H1 (cell line): ENCODE measurements around the gene DSP. TPM values are rescaled to one million over a fixed set of nuclear protein-coding genes. Genes with fewer than 3 reads are reported as not detected.

Experiments
- CTCF ChIA-PET: fragments of 300-600 bp; sonication (Branson Sonifier 250); formaldehyde crosslinking; loops from one replicate; lab custom pipeline; 2021; ENCODE audit not compliant: partially characterized antibody; lab: Charles Lee
- POLR2A ChIA-PET: fragments of 300-600 bp; sonication (Branson Sonifier 250); formaldehyde crosslinking; loops from one replicate; lab custom pipeline; 2021; ENCODE audit warnings: inconsistent platforms; ENCODE audit not compliant: partially characterized antibody; lab: Charles Lee
- DNase-seq, 2 experiments: peaks; one replicate each; pipeline versions ENCODE4 v3.0.0 to v3.0.0-alpha.2; 2010 to 2022; ENCODE audit warnings: low spot score in 2 of 2, low read depth in 1 of 2, mixed read lengths in 1 of 2
- FAIRE-seq: peaks from 2 replicates; lab custom pipeline; 2011; peaks lifted over from hg19 to GRCh38; lab: Jason Lieb, UNC
- H2AFZ ChIP-seq: 2 replicates; pipeline ENCODE4 v1.8.1; 2012; ENCODE audit warnings: low read length, inconsistent platforms
- H2AK5ac ChIP-seq: 2 replicates; pipeline ENCODE4 v1.6.1; 2013; ENCODE audit warnings: low read depth, low read length
- H2BK120ac ChIP-seq: replicated peaks from 2 replicates; pipeline ENCODE3; 2013; ENCODE audit warnings: low read depth, low read length, inconsistent platforms
- H2BK12ac ChIP-seq: 2 replicates; pipeline ENCODE4 v1.6.1; 2013; ENCODE audit warnings: low read depth, low read length
- H2BK15ac ChIP-seq: 2 replicates; pipeline ENCODE4 v1.6.1; 2013; ENCODE audit warnings: low read length
- H2BK20ac ChIP-seq: 2 replicates; pipeline ENCODE4 v1.6.1; 2013; ENCODE audit warnings: low read length
- H2BK5ac ChIP-seq: 2 replicates; pipeline ENCODE4 v1.6.1; 2013; ENCODE audit warnings: low read depth, low read length
- H3K14ac ChIP-seq: 2 replicates; pipeline ENCODE4 v1.6.1; 2013; ENCODE audit warnings: inconsistent platforms; ENCODE audit not compliant: insufficient read length
- H3K18ac ChIP-seq: 2 replicates; pipeline ENCODE4 v1.6.1; 2013; ENCODE audit warnings: low read length; ENCODE audit errors: extremely low read depth
- H3K23ac ChIP-seq: 2 replicates; pipeline ENCODE4 v1.6.1; 2013; ENCODE audit warnings: inconsistent platforms; ENCODE audit not compliant: insufficient read length
- H3K23me2 ChIP-seq: 2 replicates; pipeline ENCODE4 v1.6.1; 2013; ENCODE audit warnings: low read depth, low read length
- H3K27ac ChIP-seq: 2 replicates; pipeline ENCODE4 v1.6.1; 2011; ENCODE audit warnings: low read depth, low read length, inconsistent platforms
- H3K27me3 ChIP-seq, 4 experiments: replicated peaks in 1 of 4; 1 replicate in 1 of 4; 2 replicates in 3 of 4; pipeline versions ENCODE4 v1.6.1 to v1.8.1; 2011 to 2013; ENCODE audit warnings: low read length in 3 of 4, mild to moderate bottlenecking in 3 of 4, inconsistent platforms in 2 of 4, mixed read lengths in 2 of 4, moderate library complexity in 1 of 4; ENCODE audit not compliant: control insufficient read depth in 3 of 4, insufficient read depth in 3 of 4; ENCODE audit errors: extremely low read depth in 1 of 4
- H3K36me3 ChIP-seq, 4 experiments: 2 replicates each; pipeline versions ENCODE4 v1.6.1 to v1.8.1; 2011 to 2013; ENCODE audit warnings: mild to moderate bottlenecking in 4 of 4, low read length in 3 of 4, moderate library complexity in 2 of 4, control low read depth in 1 of 4, inconsistent platforms in 1 of 4; ENCODE audit not compliant: insufficient read depth in 4 of 4, control insufficient read depth in 2 of 4
- H3K4ac ChIP-seq: replicated peaks from 2 replicates; pipeline ENCODE3; 2013; ENCODE audit warnings: low read length, low read depth, mixed read lengths, inconsistent platforms; ENCODE audit not compliant: insufficient read length
- H3K4me1 ChIP-seq, 4 experiments: replicated peaks in 1 of 4; 1 replicate in 1 of 4; 2 replicates in 3 of 4; pipeline versions ENCODE4 v1.6.1 to v1.8.1; 2011 to 2013; ENCODE audit warnings: low read length in 3 of 4, inconsistent platforms in 2 of 4, mixed read lengths in 1 of 4; ENCODE audit not compliant: insufficient read depth in 4 of 4, control insufficient read depth in 3 of 4
- H3K4me2 ChIP-seq, 2 experiments: 2 replicates each; pipeline versions ENCODE4 v1.6.1 to v1.8.1; 2011 to 2013; ENCODE audit warnings: low read depth in 2 of 2, low read length in 2 of 2, control low read depth in 1 of 2, inconsistent platforms in 1 of 2, mild to moderate bottlenecking in 1 of 2; ENCODE audit not compliant: insufficient read depth in 1 of 2
- H3K4me3 ChIP-seq, 4 experiments: fragments of 200-600, 300-600 bp in 1 of 4; sonication (generic), shearing (Covaris generic), sonication (Bioruptor Twin) in 1 of 4; 2 replicates each; pipeline versions ENCODE4 v1.5.1 to v1.8.1; 2011 to 2016; ENCODE audit warnings: low read length in 4 of 4, low read depth in 3 of 4, control low read depth in 2 of 4, inconsistent platforms in 2 of 4, mild to moderate bottlenecking in 2 of 4, mixed read lengths in 1 of 4, moderate library complexity in 1 of 4; ENCODE audit not compliant: insufficient read depth in 2 of 4; ENCODE audit errors: extremely low read depth in 1 of 4
- H3K56ac ChIP-seq: replicated peaks from 2 replicates; pipeline ENCODE3; 2013; ENCODE audit warnings: low read depth, mild to moderate bottlenecking, mixed read lengths, low read length, inconsistent platforms; ENCODE audit not compliant: insufficient read length
- H3K79me1 ChIP-seq: 2 replicates; pipeline ENCODE4 v1.6.1; 2013; ENCODE audit warnings: low read depth, low read length, control low read depth
- H3K79me2 ChIP-seq, 2 experiments: 2 replicates each; pipeline versions ENCODE4 v1.6.1 to v1.8.1; 2012 to 2013; ENCODE audit warnings: low read length in 2 of 2, mild to moderate bottlenecking in 2 of 2, inconsistent platforms in 1 of 2; ENCODE audit not compliant: insufficient read depth in 2 of 2, control insufficient read depth in 1 of 2
- H3K9ac ChIP-seq, 4 experiments: replicated peaks in 1 of 4; 1 replicate in 1 of 4; 2 replicates in 3 of 4; pipeline versions ENCODE4 v1.6.1 to v1.8.1; 2011 to 2013; ENCODE audit warnings: low read depth in 3 of 4, low read length in 3 of 4, control low read depth in 2 of 4, mild to moderate bottlenecking in 2 of 4, moderate library complexity in 2 of 4, inconsistent platforms in 1 of 4; ENCODE audit errors: extremely low read depth in 1 of 4
- H3K9me3 ChIP-seq, 2 experiments: 2 replicates each; pipeline versions ENCODE4 v1.6.1 to v1.8.1; 2012 to 2013; ENCODE audit warnings: mild to moderate bottlenecking in 2 of 2, moderate library complexity in 2 of 2, control low read depth in 1 of 2, inconsistent platforms in 1 of 2, low read depth in 1 of 2, low read length in 1 of 2, mixed read lengths in 1 of 2; ENCODE audit not compliant: insufficient read depth in 2 of 2
- H4K20me1 ChIP-seq, 2 experiments: replicated peaks in 1 of 2; 2 replicates each; pipeline versions ENCODE3 to v1.8.1; 2011 to 2013; ENCODE audit warnings: inconsistent platforms in 2 of 2, low read length in 2 of 2, mild to moderate bottlenecking in 1 of 2; ENCODE audit not compliant: insufficient read depth in 2 of 2, control insufficient read depth in 1 of 2
- H4K5ac ChIP-seq: 2 replicates; pipeline ENCODE4 v1.6.1; 2013; ENCODE audit warnings: low read length, low read depth, mixed read lengths, inconsistent platforms; ENCODE audit not compliant: insufficient read length
- H4K8ac ChIP-seq: 2 replicates; pipeline ENCODE4 v1.8.0; 2013; ENCODE audit warnings: mild to moderate bottlenecking, moderate library complexity, low read length, inconsistent platforms; ENCODE audit not compliant: insufficient read depth; ENCODE audit errors: extremely low read depth
- H4K91ac ChIP-seq: replicated peaks from 2 replicates; pipeline ENCODE3; 2013; ENCODE audit warnings: low read length, mixed read lengths, inconsistent platforms; ENCODE audit not compliant: insufficient read length
- ATF2 ChIP-seq: IDR thresholded peaks from 2 replicates; pipeline ENCODE4 v1.6.1; 2012; ENCODE audit warnings: low read length, inconsistent platforms
- CBX5 ChIP-seq: fragments of 300-800, 300-1000 bp; sonication (generic); IDR thresholded peaks from 2 replicates; pipeline ENCODE4 v1.7.1; 2016; ENCODE audit warnings: antibody characterized with exemption, low read length, low read depth
- CHD1 ChIP-seq: IDR thresholded peaks from 2 replicates; pipeline ENCODE4 v1.6.1; 2012; ENCODE audit warnings: low read depth, low read length, improper control_type of control experiment
- CTBP2 ChIP-seq: IDR thresholded peaks from 2 replicates; pipeline ENCODE4 v1.7.0; 2011; ENCODE audit warnings: borderline replicate concordance, mild to moderate bottlenecking, moderate library complexity, mixed read lengths, low read length; ENCODE audit not compliant: insufficient read depth, insufficient read length
- GTF2F1 ChIP-seq: IDR thresholded peaks from 2 replicates; pipeline ENCODE4 v1.6.1; 2012; ENCODE audit warnings: low read depth, low read length, improper control_type of control experiment, borderline replicate concordance
- HDAC6 ChIP-seq: IDR thresholded peaks from one replicate; pipeline ENCODE4 v1.7.1; 2012; ENCODE audit warnings: low read depth, mild to moderate bottlenecking, inconsistent platforms, low read length, moderate library complexity
- POLR2AphosphoS5 ChIP-seq: IDR thresholded peaks from 2 replicates; pipeline ENCODE4 v1.6.1; 2011; ENCODE audit warnings: low read depth, low read length
- RXRA ChIP-seq: IDR thresholded peaks from 2 replicates; pipeline ENCODE4 v1.6.1; 2011; ENCODE audit warnings: low read depth, mild to moderate bottlenecking, low read length, moderate library complexity; ENCODE audit not compliant: insufficient read depth
- SAP30 ChIP-seq: fragments of 300-600 bp; sonication (generic); IDR thresholded peaks from 2 replicates; pipeline ENCODE4 v1.7.1; 2012; ENCODE audit warnings: low read length, moderate library complexity, mild to moderate bottlenecking, inconsistent platforms; ENCODE audit not compliant: insufficient read depth, insufficient replicate concordance
- SIN3A ChIP-seq, 2 experiments: IDR thresholded peaks in 1 of 2; conservative IDR thresholded peaks in 1 of 2; 2 replicates each; pipeline ENCODE4 v1.6.1; 2011 to 2012; ENCODE audit warnings: low read length in 2 of 2, improper control_type of control experiment in 1 of 2, low read depth in 1 of 2, mild to moderate bottlenecking in 1 of 2
- TBP ChIP-seq: IDR thresholded peaks from 2 replicates; pipeline ENCODE4 v1.6.1; 2011; ENCODE audit warnings: low read depth, low read length, improper control_type of control experiment
- TEAD4 ChIP-seq: IDR thresholded peaks from 2 replicates; pipeline ENCODE4 v1.6.1; 2012; ENCODE audit warnings: low read depth, low read length, inconsistent platforms, mixed read lengths
- WGBS, 2 experiments: shearing (Covaris generic) in 1 of 2; methylation state at CpG; one replicate each; pipeline versions ENCODE4 v1.1.6 to v1.1.7; 2013 to 2015; ENCODE audit warnings: low lambda C conversion rate in 2 of 2, mixed read lengths in 2 of 2, inconsistent platforms in 1 of 2, low coverage in 1 of 2, missing lambda C conversion rate in 1 of 2; ENCODE audit not compliant: insufficient replicate concordance in 2 of 2, insufficient coverage in 1 of 2, insufficient read length in 1 of 2; ENCODE audit errors: extremely low coverage in 1 of 2, missing lambda C conversion rate in 1 of 2; 5-methylcytosine and 5-hydroxymethylcytosine counted together
- polyA plus RNA-seq, 7 experiments: library from polyadenylated mRNA; depleted of rRNA in 3 of 7; stranded (reverse) in 5 of 7; unstranded in 2 of 7; fragments of >200 nt in 5 of 7; fragments of 200-250 nt in 2 of 7; gene quantifications; 1 replicate in 5 of 7; 2 replicates in 1 of 7; 4 replicates in 1 of 7; pipeline versions ENCODE4 v1.2.1 to v1.2.3, GENCODE V29; 2011 to 2013; ENCODE audit warnings: missing spikeins in 2 of 7, mixed read lengths in 2 of 7
- total RNA-seq: library from RNA; stranded (reverse); fragmentation: NEBNext Ultra II Directional; extraction: Animal tissue kit (Norgen Biotek cat#: 25700); gene quantifications from 2 replicates; pipeline ENCODE4 v1.2.1, GENCODE V29; 2021

Gene DSP
- total and polyA plus RNA-seq, 2 of the 8 experiments (the other 6 are each of a cell fraction or from before 2014, with no cell fraction given), result 14.3 to 48.5 TPM

GRCh38 chr6:7628479-7628878, 87.0 kb downstream of the DSP start:
- Histone ChIP-seq H2BK15ac (no peak overlapping the region), H4K5ac (no peak overlapping the region), H2AK5ac (no peak overlapping the region), H3K18ac (no peak overlapping the region), H3K56ac (no peak overlapping the region), H2AFZ (no peak overlapping the region), H3K4ac (no peak overlapping the region), H3K4me3 (no peak overlapping the region), H3K79me2 (no peaks in the 10 kb centered on the region), H3K27me3 (peaks cover 0 to 2% (median 0%) of the 10 kb centered on the region in 4 experiments; a peak in 1 of 7 replicates), H2BK12ac (no peak overlapping the region), H4K91ac (no peak overlapping the region), H3K23me2 (no peaks in the 10 kb centered on the region; the same call in 1 of the 2 replicates), H4K20me1 (no peaks in the 10 kb centered on the region), H3K4me2 (no peak overlapping the region), H3K9ac (no peak overlapping the region), H2BK5ac (no peak overlapping the region), H3K36me3 (no peaks in the 10 kb centered on the region), H2BK120ac (no peak overlapping the region), H3K4me1 (peaks cover 0 to 5% (median 0%) of the 10 kb centered on the region in 4 experiments; a peak in 2 of 7 replicates), H3K27ac (no peak overlapping the region), H2BK20ac (no peak overlapping the region), H3K9me3 (no peaks in the 10 kb centered on the region), H4K8ac (no peak overlapping the region), H3K79me1 (no peaks in the 10 kb centered on the region), H3K14ac (no peak overlapping the region), H3K23ac (no peak overlapping the region)
- ChIA-PET CTCF (interaction anchor here (0.8 to 5.6 kb wide), 2 partner anchors 10 to 14 kb away, joined by 4 to 26 read pairs; no protein-coding TSS in a partner anchor), POLR2A (no interaction called here)
- WGBS, 2 experiments, result 86% methylated on average over 2 of the region's 2 CpGs; no CpG with 5 or more reads in 1 of the 2 experiments
- no peak for DNase-seq
- no peak for FAIRE-seq
- TF ChIP-seq CHD1, result no peak
- no peak for TF ChIP-seq RXRA
- no peak for TF ChIP-seq CBX5
- TF ChIP-seq SAP30, result no peak
- no peak for TF ChIP-seq POLR2AphosphoS5
- no peak for TF ChIP-seq GTF2F1
- TF ChIP-seq ATF2, result no peak
- TF ChIP-seq CTBP2, result no peak
- no peak for TF ChIP-seq HDAC6
- no peak for TF ChIP-seq SIN3A (conservative IDR thresholded peaks at IDR 0.05 in 1 of 2, IDR thresholded peaks at IDR 0.05 in 1 of 2; ENCODE audit: low read depth in 1 of 2, low read length in 2 of 2)
- no peak for TF ChIP-seq TBP
- TF ChIP-seq TEAD4, result no peak
